SK-N-SH (cell line): ENCODE data around the gene CD22. TPM values are rescaled to one million over a fixed set of nuclear protein-coding genes. Genes with fewer than 3 reads are reported as not detected.

Experiments
- CTCF ChIA-PET: fragments of 300-600, 350-600 bp; formaldehyde crosslinking; extraction: SDS; loops from one replicate; lab custom pipeline; 2021; lab: Yijun Ruan, JAX
- POLR2A ChIA-PET: fragments of 350-600 bp; sonication (Branson Sonifier 250); formaldehyde crosslinking; extraction: SDS; loops from one replicate; lab custom pipeline; 2020; ENCODE audit warnings: antibody characterized with exemption, inconsistent platforms; lab: Yijun Ruan, JAX
- DNase-seq: peaks from one replicate; pipeline ENCODE4 v3.0.0; 2012
- H2AFZ ChIP-seq: fragments of 200-600 bp; sonication (generic); 2 replicates; pipeline ENCODE4 v1.8.1; 2016; ENCODE audit warnings: antibody characterized with exemption, mild to moderate bottlenecking, low read depth
- H3F3A ChIP-seq: fragments of 200-600 bp; sonication (generic); replicated peaks from 2 replicates; pipeline ENCODE3; 2016; ENCODE audit warnings: antibody characterized with exemption, mild to moderate bottlenecking; ENCODE audit not compliant: insufficient read depth
- H3K27ac ChIP-seq, 2 experiments: fragments of 200-500 bp in 1 of 2; fragments of 200-600 bp in 1 of 2; sonication (Bioruptor generic) in 1 of 2; sonication (generic), shearing (Covaris generic) in 1 of 2; 2 replicates each; pipeline versions ENCODE4 v1.5.1 to v1.6.1; 2014 to 2016; ENCODE audit warnings: low read depth in 2 of 2, inconsistent platforms in 1 of 2, low read length in 1 of 2, mild to moderate bottlenecking in 1 of 2, mixed read lengths in 1 of 2
- H3K27me3 ChIP-seq: fragments of 200-600 bp; sonication (generic), shearing (Covaris generic); 2 replicates; pipeline ENCODE4 v1.6.1; 2016; ENCODE audit warnings: mixed run types; ENCODE audit not compliant: insufficient read depth
- H3K36me3 ChIP-seq, 2 experiments: fragments of 200-500 bp in 1 of 2; fragments of 200-600 bp in 1 of 2; sonication (Bioruptor generic) in 1 of 2; sonication (generic) in 1 of 2; replicated peaks in 1 of 2; 2 replicates each; pipeline versions ENCODE3 to v1.5.1; 2014 to 2016; ENCODE audit warnings: low read length in 1 of 2, mild to moderate bottlenecking in 1 of 2; ENCODE audit not compliant: insufficient read depth in 2 of 2, control insufficient read depth in 1 of 2
- H3K4me1 ChIP-seq, 2 experiments: fragments of 200-500 bp in 1 of 2; fragments of 200-600 bp in 1 of 2; sonication (Bioruptor generic) in 1 of 2; sonication (generic), shearing (Covaris generic) in 1 of 2; 2 replicates each; pipeline versions ENCODE4 v1.5.1 to v1.6.1; 2014 to 2016; ENCODE audit warnings: low read depth in 1 of 2, low read length in 1 of 2, mixed run types in 1 of 2; ENCODE audit not compliant: insufficient read depth in 2 of 2, control insufficient read depth in 1 of 2
- H3K4me2 ChIP-seq: fragments of 200-600 bp; sonication (generic), shearing (Covaris generic); 2 replicates; pipeline ENCODE4 v1.6.1; 2017; ENCODE audit warnings: mixed run types
- H3K4me3 ChIP-seq, 2 experiments: fragments of 200-500 bp in 1 of 2; fragments of 200-600 bp in 1 of 2; sonication (Bioruptor generic) in 1 of 2; sonication (generic), shearing (Covaris generic) in 1 of 2; 2 replicates each; pipeline versions ENCODE4 v1.5.1 to v1.8.1; 2014 to 2016; ENCODE audit warnings: low read depth in 2 of 2, inconsistent platforms in 1 of 2, low read length in 1 of 2, mild to moderate bottlenecking in 1 of 2, mixed read lengths in 1 of 2, moderate library complexity in 1 of 2
- H3K79me2 ChIP-seq: fragments of 200-600 bp; sonication (generic); 2 replicates; pipeline ENCODE4 v1.8.1; 2017; ENCODE audit warnings: mild to moderate bottlenecking; ENCODE audit not compliant: insufficient read depth
- H3K9ac ChIP-seq: fragments of 200-600 bp; sonication (generic); 2 replicates; pipeline ENCODE4 v1.6.1; 2017; ENCODE audit warnings: mixed run types
- H3K9me2 ChIP-seq: fragments of 200-600 bp; sonication (generic); 2 replicates; pipeline ENCODE4 v1.6.1; 2017; ENCODE audit warnings: mixed run types
- H3K9me3 ChIP-seq: fragments of 200-600 bp; sonication (generic); 2 replicates; pipeline ENCODE4 v1.6.1; 2017; ENCODE audit warnings: mixed run types, mild to moderate bottlenecking, moderate library complexity
- H4K20me1 ChIP-seq: fragments of 200-600 bp; sonication (generic); 2 replicates; pipeline ENCODE4 v1.6.1; 2017; ENCODE audit warnings: mild to moderate bottlenecking, mixed run types; ENCODE audit not compliant: insufficient read depth
- CHD2 ChIP-seq: fragments of 150-350 bp; IDR thresholded peaks from 2 replicates; pipeline ENCODE4 v1.6.1; 2018; ENCODE audit warnings: low read length; ENCODE audit not compliant: partially characterized antibody
- ELF1 ChIP-seq: IDR thresholded peaks from 2 replicates; pipeline ENCODE4 v1.4.0; 2012
- EP300 ChIP-seq, 2 experiments: IDR thresholded peaks; 2 replicates each; pipeline versions ENCODE4 v1.4.0 to v1.6.1; 2012; ENCODE audit warnings: borderline replicate concordance in 1 of 2, low read depth in 1 of 2, low read length in 1 of 2
- FOXJ3 ChIP-seq: sonication (generic); formaldehyde crosslinking; IDR thresholded peaks from 2 replicates; pipeline ENCODE4 v1.5.1; 2020; ENCODE audit warnings: mild to moderate bottlenecking, missing genetic modification reagents
- GABPA ChIP-seq: IDR thresholded peaks from 2 replicates; pipeline ENCODE4 v1.4.0; 2012; ENCODE audit warnings: low read depth, mild to moderate bottlenecking
- GATA2 ChIP-seq: sonication (generic); formaldehyde crosslinking; IDR thresholded peaks from 2 replicates; pipeline ENCODE4 v1.5.0; 2020; ENCODE audit warnings: mild to moderate bottlenecking, missing genetic modification reagents
- IRF3 ChIP-seq: fragments of 150-350 bp; IDR thresholded peaks from 2 replicates; pipeline ENCODE4 v1.6.1; 2016; ENCODE audit warnings: mild to moderate bottlenecking, low read depth, low read length
- NFIC ChIP-seq: IDR thresholded peaks from 2 replicates; pipeline ENCODE4 v1.4.0; 2012; ENCODE audit warnings: borderline replicate concordance
- POLR2AphosphoS5 ChIP-seq: IDR thresholded peaks from 2 replicates; pipeline ENCODE4 v1.6.1; 2012; ENCODE audit warnings: low read depth, low read length
- RAD21 ChIP-seq: IDR thresholded peaks from 2 replicates; pipeline ENCODE4 v1.6.1; 2012; ENCODE audit warnings: mild to moderate bottlenecking, low read length
- RCOR1 ChIP-seq: fragments of 150-350 bp; IDR thresholded peaks from 2 replicates; pipeline ENCODE4 v1.6.1; 2017; ENCODE audit warnings: antibody characterized with exemption, low read length
- RXRA ChIP-seq: IDR thresholded peaks from 2 replicates; pipeline ENCODE4 v1.4.0; 2012; ENCODE audit warnings: low read depth, mild to moderate bottlenecking, borderline replicate concordance
- SIN3A ChIP-seq: IDR thresholded peaks from 2 replicates; pipeline ENCODE4 v1.6.1; 2012; ENCODE audit warnings: low read depth, mild to moderate bottlenecking, low read length, moderate library complexity, borderline replicate concordance
- TAF1 ChIP-seq: IDR thresholded peaks from 2 replicates; pipeline ENCODE4 v1.6.1; 2012; ENCODE audit warnings: low read depth, mild to moderate bottlenecking, low read length, moderate library complexity, borderline replicate concordance
- TCF12 ChIP-seq: IDR thresholded peaks from 2 replicates; pipeline ENCODE4 v1.4.0; 2012
- TEAD4 ChIP-seq: IDR thresholded peaks from 2 replicates; pipeline ENCODE4 v1.4.0; 2012; ENCODE audit warnings: mild to moderate bottlenecking, borderline replicate concordance; ENCODE audit not compliant: insufficient read depth
- USF1 ChIP-seq: IDR thresholded peaks from 2 replicates; pipeline ENCODE4 v1.4.0; 2012; ENCODE audit warnings: low read depth, borderline replicate concordance
- USF2 ChIP-seq: fragments of 150-350 bp; IDR thresholded peaks from 2 replicates; pipeline ENCODE4 v1.6.1; 2017; ENCODE audit warnings: antibody characterized with exemption, low read length, low read depth, borderline replicate concordance
- WGBS: methylation state at CpG from one replicate; pipeline ENCODE4 v1.1.6; 2017; ENCODE audit warnings: low lambda C conversion rate; 5-methylcytosine and 5-hydroxymethylcytosine counted together
- polyA plus RNA-seq, 3 experiments: library from polyadenylated mRNA; depleted of rRNA; stranded (reverse); fragments of >200 nt; gene quantifications; 2 replicates each; pipeline ENCODE4 v1.2.3, GENCODE V29; 2012
- TF ChIP-seq, protein P1 (sequence below): fragments of 200-600 bp; sonication (generic); IDR thresholded peaks from 2 replicates; pipeline ENCODE4 v1.6.1; 2017; ENCODE audit warnings: antibody characterized with exemption, mild to moderate bottlenecking, moderate library complexity

CD22 gene
- polyA plus RNA-seq, 1 of the 3 experiments (the other 2 are of a cell fraction), result 0.18 TPM

- Histone ChIP-seq H3F3A (no peaks in the 10 kb centered on the region), H2AFZ (no peak overlapping the region), H4K20me1 (no peaks in the 10 kb centered on the region), H3K9me3 (no peaks in the 10 kb centered on the region), H3K9ac (no peak overlapping the region), H3K79me2 (no peaks in the 10 kb centered on the region), H3K4me2 (no peak overlapping the region), H3K4me3 (no peak overlapping the region), H3K27me3 (peaks cover 44% of the 10 kb centered on the region), H3K36me3 (no peaks in the 10 kb centered on the region), H3K4me1 (no peaks in the 10 kb centered on the region), H3K9me2 (no peaks in the 10 kb centered on the region), H3K27ac (no peak overlapping the region)
- ChIA-PET CTCF (interaction anchor here (1.0 kb wide), 1 partner anchor 16 kb away, joined by 4 read pairs; no protein-coding TSS in a partner anchor), POLR2A (no interaction called here)
- 45% methylated on average over 11 of the region's 11 CpGs for WGBS
- no peak for DNase-seq
- TF ChIP-seq TAF1 (no peak), RCOR1 (no peak), RAD21 (no peak), ELF1 (no peak), FOXJ3 (CRISPR knock-in tag) (no peak)
Observed at GRCh38 chr19:35304036-35304435, 25.0 kb upstream of the CD22 start.

DNA sequence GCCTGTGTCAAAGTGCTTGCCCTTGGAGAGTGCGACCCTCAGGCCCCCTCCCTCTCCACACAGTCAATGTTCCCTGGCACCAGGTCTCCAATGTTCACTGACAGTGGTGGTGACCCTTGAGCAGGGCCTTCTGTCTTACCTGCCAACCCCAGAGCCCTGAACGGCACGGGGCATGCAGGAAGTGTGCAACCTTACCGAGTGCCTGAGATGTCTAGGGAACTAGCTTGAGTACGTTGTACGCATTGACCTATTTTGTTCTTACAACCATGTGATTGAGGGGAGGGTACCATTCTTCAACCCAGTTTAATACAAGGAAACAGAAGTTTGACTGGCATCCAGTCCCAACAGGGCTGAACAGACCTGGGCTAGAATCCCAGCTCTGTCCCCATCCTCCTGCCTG is 23.8 kb upstream of the CD22 start:
- H3K4me1 ChIP-seq, result no peaks in the 10 kb centered on the region
- ChIA-PET CTCF (interaction anchor here (1.0 to 1.2 kb wide), 2 partner anchors 15 to 48 kb away, joined by 3 to 4 read pairs; no protein-coding TSS in a partner anchor), POLR2A (no interaction called here)
- H3K9ac ChIP-seq, result no peak overlapping the region
- H4K20me1 ChIP-seq, result no peaks in the 10 kb centered on the region
- H3K4me3 ChIP-seq, result no peak overlapping the region
- H3K9me2 ChIP-seq, result no peaks in the 10 kb centered on the region
- no peaks in the 10 kb centered on the region for H3K36me3 ChIP-seq
- H3K27me3 ChIP-seq, result peaks cover 44% of the 10 kb centered on the region
- no peaks in the 10 kb centered on the region for H3F3A ChIP-seq
- WGBS, result 34% methylated on average over 3 of the region's 6 CpGs
- no peak overlapping the region for H2AFZ ChIP-seq
- H3K9me3 ChIP-seq, result no peaks in the 10 kb centered on the region
- DNase-seq, result no peak
- no peak overlapping the region for H3K4me2 ChIP-seq
- H3K79me2 ChIP-seq, result no peaks in the 10 kb centered on the region
- H3K27ac ChIP-seq, result no peak overlapping the region
- TF ChIP-seq RXRA (no peak), RAD21 (no peak), USF2 (no peak), POLR2AphosphoS5 (no peak), CHD2 (no peak), IRF3 (no peak), USF1 (no peak), TAF1 (no peak), NFIC (no peak), ELF1 (no peak), TCF12 (no peak), TEAD4 (no peak), EP300 (IDR thresholded peaks at IDR 0.05; ENCODE audit: borderline replicate concordance in 1 of 2, low read depth in 1 of 2, low read length in 1 of 2) (no peak), GABPA (no peak), GATA2 (CRISPR knock-in tag) (no peak), SIN3A (no peak)
- TF ChIP-seq, protein P1, sequence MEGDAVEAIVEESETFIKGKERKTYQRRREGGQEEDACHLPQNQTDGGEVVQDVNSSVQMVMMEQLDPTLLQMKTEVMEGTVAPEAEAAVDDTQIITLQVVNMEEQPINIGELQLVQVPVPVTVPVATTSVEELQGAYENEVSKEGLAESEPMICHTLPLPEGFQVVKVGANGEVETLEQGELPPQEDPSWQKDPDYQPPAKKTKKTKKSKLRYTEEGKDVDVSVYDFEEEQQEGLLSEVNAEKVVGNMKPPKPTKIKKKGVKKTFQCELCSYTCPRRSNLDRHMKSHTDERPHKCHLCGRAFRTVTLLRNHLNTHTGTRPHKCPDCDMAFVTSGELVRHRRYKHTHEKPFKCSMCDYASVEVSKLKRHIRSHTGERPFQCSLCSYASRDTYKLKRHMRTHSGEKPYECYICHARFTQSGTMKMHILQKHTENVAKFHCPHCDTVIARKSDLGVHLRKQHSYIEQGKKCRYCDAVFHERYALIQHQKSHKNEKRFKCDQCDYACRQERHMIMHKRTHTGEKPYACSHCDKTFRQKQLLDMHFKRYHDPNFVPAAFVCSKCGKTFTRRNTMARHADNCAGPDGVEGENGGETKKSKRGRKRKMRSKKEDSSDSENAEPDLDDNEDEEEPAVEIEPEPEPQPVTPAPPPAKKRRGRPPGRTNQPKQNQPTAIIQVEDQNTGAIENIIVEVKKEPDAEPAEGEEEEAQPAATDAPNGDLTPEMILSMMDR, result no peak
